HCT116 (cell line): ENCODE data around the gene TNKS1BP1. TPM values are rescaled to one million over a fixed set of nuclear protein-coding genes. Genes with fewer than 3 reads are reported as not detected.

Source experiments
- ATAC-seq: fragments of 200-7000 bp; cut with Tn5 transposase; 2 replicates; pipeline ENCODE4 v1.9.1; 2020; ENCODE audit warnings: mild to moderate bottlenecking, moderate library complexity
- BruUV-seq: library from RNA; stranded (reverse); fragments of 400-500 nt; replicated peaks from 2 replicates; lab custom pipeline; 2021; lab: Mats Ljungman, UMichigan
- CTCF ChIA-PET: fragments of 300-600 bp; sonication (Branson Sonifier 250); formaldehyde crosslinking; loops from one replicate; lab custom pipeline; 2021; ENCODE audit warnings: antibody characterized with exemption; lab: Charles Lee
- POLR2A ChIA-PET: fragments of 300-600, 350-600 bp; sonication (Branson Sonifier 250); formaldehyde crosslinking; loops from one replicate; lab custom pipeline; 2021; ENCODE audit warnings: antibody characterized with exemption; lab: Charles Lee
- RAD21 ChIA-PET, 2 experiments: fragments of 300-600 bp; sonication (Branson Sonifier 250); formaldehyde crosslinking; loops; one replicate each; lab custom pipeline; 2023; ENCODE audit warnings: low total read pairs in 2 of 2; ENCODE audit not compliant: uncharacterized antibody in 2 of 2, unreplicated experiment in 2 of 2, low non-redundant PET in 1 of 2; lab: Charles Lee
- DNase-seq: peaks from one replicate; pipeline ENCODE4 v3.0.0-alpha.2; 2010; ENCODE audit warnings: low read depth, low spot score
- H2AFZ ChIP-seq: fragments of 200-600 bp; shearing (Covaris generic), sonication (generic); 2 replicates; pipeline ENCODE4 v1.6.1; 2017; ENCODE audit warnings: low read depth, mixed run types, mixed read lengths, antibody characterized with exemption, low read length; ENCODE audit not compliant: poor library complexity, severe bottlenecking
- H3K27ac ChIP-seq: 2 replicates; pipeline ENCODE4 v1.5.1; 2012; ENCODE audit warnings: low read depth, low read length
- H3K27me3 ChIP-seq: fragments of 200-600 bp; sonication (generic); 2 replicates; pipeline ENCODE4 v1.6.1; 2016; ENCODE audit warnings: mixed run types, low read length, mixed read lengths; ENCODE audit not compliant: insufficient read depth
- H3K36me3 ChIP-seq, 2 experiments: fragments of 200-500 bp in 1 of 2; fragments of 200-600 bp in 1 of 2; sonication (Bioruptor generic) in 1 of 2; sonication (generic) in 1 of 2; 2 replicates each; pipeline versions ENCODE4 v1.5.1 to v1.6.1; 2014 to 2016; ENCODE audit warnings: low read length in 2 of 2, inconsistent platforms in 1 of 2, mixed read lengths in 1 of 2, mixed run types in 1 of 2; ENCODE audit not compliant: insufficient read depth in 2 of 2, control insufficient read depth in 1 of 2
- H3K4me1 ChIP-seq, 2 experiments: fragments of 200-600 bp in 1 of 2; sonication (generic) in 1 of 2; 2 replicates each; pipeline versions ENCODE4 v1.5.1 to v1.6.1; 2012 to 2017; ENCODE audit warnings: low read length in 2 of 2, inconsistent platforms in 1 of 2, mild to moderate bottlenecking in 1 of 2, mixed read lengths in 1 of 2, mixed run types in 1 of 2, moderate library complexity in 1 of 2; ENCODE audit not compliant: insufficient read depth in 2 of 2, control insufficient read depth in 1 of 2
- H3K4me2 ChIP-seq: fragments of 200-600 bp; sonication (generic); 2 replicates; pipeline ENCODE4 v1.6.1; 2017; ENCODE audit warnings: mixed run types, low read length, mixed read lengths
- H3K4me3 ChIP-seq, 2 experiments: fragments of 200-600 bp in 1 of 2; sonication (generic) in 1 of 2; replicated peaks in 1 of 2; 2 replicates each; pipeline ENCODE4 v1.5.1; 2011 to 2016; ENCODE audit warnings: low read length in 2 of 2, control low read depth in 1 of 2, low read depth in 1 of 2, mild to moderate bottlenecking in 1 of 2, mixed read lengths in 1 of 2, mixed run types in 1 of 2
- H3K79me2 ChIP-seq: fragments of 200-600 bp; sonication (generic); 2 replicates; pipeline ENCODE4 v1.6.1; 2017; ENCODE audit warnings: mild to moderate bottlenecking, mixed run types, low read length, moderate library complexity, mixed read lengths; ENCODE audit not compliant: insufficient read depth
- H3K9ac ChIP-seq: fragments of 200-600 bp; sonication (generic); 2 replicates; pipeline ENCODE4 v1.6.1; 2016; ENCODE audit warnings: low read length, mixed read lengths
- H3K9me2 ChIP-seq: fragments of 200-600 bp; sonication (generic), shearing (Covaris generic); 2 replicates; pipeline ENCODE4 v1.6.1; 2017; ENCODE audit warnings: mixed run types, mild to moderate bottlenecking, moderate library complexity; ENCODE audit not compliant: insufficient read depth
- H3K9me3 ChIP-seq, 2 experiments: fragments of 200-500 bp in 1 of 2; fragments of 200-600 bp in 1 of 2; sonication (Bioruptor generic) in 1 of 2; sonication (generic) in 1 of 2; 2 replicates each; pipeline ENCODE4 v1.6.1; 2014 to 2017; ENCODE audit warnings: low read length in 2 of 2, mixed read lengths in 2 of 2, inconsistent platforms in 1 of 2, low read depth in 1 of 2, mild to moderate bottlenecking in 1 of 2, mixed run types in 1 of 2, moderate library complexity in 1 of 2; ENCODE audit not compliant: control insufficient read depth in 1 of 2, insufficient read depth in 1 of 2
- H4K20me1 ChIP-seq: fragments of 200-600 bp; sonication (generic), shearing (Covaris generic); 2 replicates; pipeline ENCODE4 v1.6.1; 2017; ENCODE audit warnings: mixed run types, mild to moderate bottlenecking, moderate library complexity; ENCODE audit not compliant: insufficient read depth
- CEBPB ChIP-seq: IDR thresholded peaks from 2 replicates; pipeline ENCODE4 v1.6.1; 2012; ENCODE audit warnings: low read depth
- CTCF ChIP-seq, 3 experiments: fragments of 200-600 bp in 1 of 3; sonication (generic) in 1 of 3; IDR thresholded peaks in 2 of 3; conservative IDR thresholded peaks in 1 of 3; 2 replicates each; pipeline ENCODE4 v1.5.1; 2012 to 2017; ENCODE audit warnings: low read depth in 2 of 3, low read length in 2 of 3, antibody characterized with exemption in 1 of 3, borderline replicate concordance in 1 of 3, control low read depth in 1 of 3, mild to moderate bottlenecking in 1 of 3, mixed read lengths in 1 of 3, mixed run types in 1 of 3, moderate library complexity in 1 of 3; ENCODE audit not compliant: insufficient read depth in 1 of 3
- EGR1 ChIP-seq: IDR thresholded peaks from 2 replicates; pipeline ENCODE4 v1.6.1; 2012; ENCODE audit warnings: low read depth
- ELF1 ChIP-seq: IDR thresholded peaks from 2 replicates; pipeline ENCODE4 v1.6.1; 2012; ENCODE audit warnings: low read depth, borderline replicate concordance
- EZH2phosphoT487 ChIP-seq: fragments of 200-600 bp; IDR thresholded peaks from 2 replicates; pipeline ENCODE4 v1.6.1; 2018; ENCODE audit warnings: antibody characterized with exemption, borderline replicate concordance
- JUND ChIP-seq: IDR thresholded peaks from 2 replicates; pipeline ENCODE4 v1.6.1; 2012
- POLR2A ChIP-seq: IDR thresholded peaks from 2 replicates; pipeline ENCODE4 v1.7.0; 2011; ENCODE audit warnings: borderline replicate concordance; ENCODE audit not compliant: insufficient read depth, insufficient read length; ENCODE audit errors: extremely low read depth
- POLR2AphosphoS5 ChIP-seq: IDR thresholded peaks from 2 replicates; pipeline ENCODE4 v1.6.1; 2011; ENCODE audit warnings: mild to moderate bottlenecking, low read depth, low read length, moderate library complexity
- RAD21 ChIP-seq: IDR thresholded peaks from 2 replicates; pipeline ENCODE4 v1.6.1; 2012; ENCODE audit warnings: low read depth, mild to moderate bottlenecking
- REST ChIP-seq: IDR thresholded peaks from 2 replicates; pipeline ENCODE4 v1.6.1; 2012; ENCODE audit warnings: low read depth
- SP1 ChIP-seq: IDR thresholded peaks from 2 replicates; pipeline ENCODE4 v1.6.1; 2012; ENCODE audit warnings: low read depth
- SRF ChIP-seq: IDR thresholded peaks from 2 replicates; pipeline ENCODE4 v1.6.1; 2012; ENCODE audit warnings: low read depth
- TCF7L2 ChIP-seq: IDR thresholded peaks from 2 replicates; pipeline ENCODE4 v1.7.0; 2011; ENCODE audit warnings: borderline replicate concordance, inconsistent platforms; ENCODE audit not compliant: insufficient read depth, insufficient read length; ENCODE audit errors: extremely low read depth
- YY1 ChIP-seq: IDR thresholded peaks from 2 replicates; pipeline ENCODE4 v1.6.1; 2011; ENCODE audit warnings: low read length, low read depth, moderate library complexity, mild to moderate bottlenecking; ENCODE audit not compliant: insufficient replicate concordance; ENCODE audit errors: extremely low read depth
- ZFX ChIP-seq: fragments of 450-650 bp; IDR thresholded peaks from 2 replicates; pipeline ENCODE4 v1.6.1; 2017
- ZNF274 ChIP-seq: fragments of 200-500 bp; sonication (Bioruptor generic); IDR thresholded peaks from 2 replicates; pipeline ENCODE4 v1.6.1; 2014; ENCODE audit warnings: mild to moderate bottlenecking, low read depth, low read length, inconsistent platforms
- intact Hi-C: fragments of 100-400 bp; cut with micrococcal nuclease; formaldehyde crosslinking; loops from 2 replicates; pipeline ENCODE4 v1.10.0; 2022
- total RNA-seq: library from RNA; stranded (reverse); gene quantifications from one replicate; pipeline ENCODE4 v1.2.1, GENCODE V29; 2021; ENCODE audit not compliant: unreplicated experiment

The TNKS1BP1 gene
- total RNA-seq, 1 experiment from 2014 or later = 77.6 TPM

GRCh38 chr11:57251491-57252104 lies 73.2 kb downstream of the TNKS1BP1 start:
- ChIA-PET POLR2A (no interaction called here), CTCF (interaction anchor here (4.6 kb wide), 1 partner anchor 120 kb away, joined by 105 read pairs; no protein-coding TSS in a partner anchor), RAD21 (no interaction called here)
- H3K4me3 ChIP-seq = no peak overlapping the region
- peaks cover 24% of the 10 kb centered on the region; the same call in 1 of the 2 replicates for H3K27me3 ChIP-seq
- BruUV-seq = no TSS peak
- H3K36me3 ChIP-seq = no peaks in the 10 kb centered on the region
- H3K9ac ChIP-seq = no peak overlapping the region
- intact Hi-C loops = no loop called here
- H4K20me1 ChIP-seq = no peaks in the 10 kb centered on the region
- H3K9me3 ChIP-seq = no peaks in the 10 kb centered on the region
- H3K4me1 ChIP-seq = no peaks in the 10 kb centered on the region
- no peak overlapping the region for H3K27ac ChIP-seq
- TF ChIP-seq POLR2A (no peak), JUND (no peak)
- ATAC-seq (no peak), DNase-seq (no peak)
- no peaks in the 10 kb centered on the region for H3K9me2 ChIP-seq
- no peak overlapping the region for H3K4me2 ChIP-seq
- no peak overlapping the region for H2AFZ ChIP-seq
- H3K79me2 ChIP-seq = no peaks in the 10 kb centered on the region

- ChIA-PET CTCF (interaction anchor here (3.1 to 4.6 kb wide), 2 partner anchors 120 to 410 kb away, joined by 82 to 105 read pairs; no protein-coding TSS in a partner anchor), POLR2A (no interaction called here), RAD21 (no interaction called here)
- Histone ChIP-seq H3K9ac (no peak overlapping the region), H2AFZ (no peak overlapping the region), H3K27ac (no peak overlapping the region), H3K36me3 (no peaks in the 10 kb centered on the region), H3K9me2 (no peaks in the 10 kb centered on the region), H3K4me1 (no peaks in the 10 kb centered on the region), H3K27me3 (peaks cover 22% of the 10 kb centered on the region; the same call in 1 of the 2 replicates), H3K9me3 (no peaks in the 10 kb centered on the region), H3K79me2 (no peaks in the 10 kb centered on the region), H3K4me3 (no peak overlapping the region), H4K20me1 (no peaks in the 10 kb centered on the region), H3K4me2 (no peak overlapping the region)
- BruUV-seq = no TSS peak
- no peak for TF ChIP-seq TCF7L2
- TF ChIP-seq SP1 = no peak
- TF ChIP-seq CEBPB = no peak
- TF ChIP-seq RAD21 = no peak
- TF ChIP-seq REST = no peak
- no peak for TF ChIP-seq EZH2phosphoT487
- TF ChIP-seq ZFX = no peak
- no peak for TF ChIP-seq ELF1
- no peak for TF ChIP-seq ZNF274
- no peak for TF ChIP-seq YY1
- no peak for TF ChIP-seq EGR1
- TF ChIP-seq CTCF (IDR thresholded peaks at IDR 0.05 in 2 of 3, conservative IDR thresholded peaks at IDR 0.05 in 1 of 3; ENCODE audit: borderline replicate concordance in 1 of 3, insufficient read depth in 1 of 3, low read depth in 2 of 3, low read length in 2 of 3) = no peak
- no peak for TF ChIP-seq POLR2AphosphoS5
- no peak for TF ChIP-seq JUND
- TF ChIP-seq SRF = no peak
- intact Hi-C loops = no loop called here
- no peak for DNase-seq
- ATAC-seq = no peak
These were observed 73.7 kb downstream of the TNKS1BP1 start for GRCh38 chr11:57251037-57251436.
